Stimulated activated naive CD8-positive, alpha-beta T cell treated with anti-CD3 and anti-CD28 coated beads, Interleukin-15, Interleukin-2, amounts not matched to agents 100 U/mL and 50 U/mL, for 24 hours (primary cell): ENCODE results near the gene CHST15.
A peak's percentile ranks its signal among the peaks of the same experiment; 100 is the strongest.

Experiments
- ATAC-seq: fragments of 150-1000 bp; cut with Tn5 transposase; one replicate; pipeline ENCODE4 v1.10.0; 2021
- DNase-seq: peaks from one replicate; pipeline ENCODE4 v3.0.0; 2021

Gene CHST15, protein sequence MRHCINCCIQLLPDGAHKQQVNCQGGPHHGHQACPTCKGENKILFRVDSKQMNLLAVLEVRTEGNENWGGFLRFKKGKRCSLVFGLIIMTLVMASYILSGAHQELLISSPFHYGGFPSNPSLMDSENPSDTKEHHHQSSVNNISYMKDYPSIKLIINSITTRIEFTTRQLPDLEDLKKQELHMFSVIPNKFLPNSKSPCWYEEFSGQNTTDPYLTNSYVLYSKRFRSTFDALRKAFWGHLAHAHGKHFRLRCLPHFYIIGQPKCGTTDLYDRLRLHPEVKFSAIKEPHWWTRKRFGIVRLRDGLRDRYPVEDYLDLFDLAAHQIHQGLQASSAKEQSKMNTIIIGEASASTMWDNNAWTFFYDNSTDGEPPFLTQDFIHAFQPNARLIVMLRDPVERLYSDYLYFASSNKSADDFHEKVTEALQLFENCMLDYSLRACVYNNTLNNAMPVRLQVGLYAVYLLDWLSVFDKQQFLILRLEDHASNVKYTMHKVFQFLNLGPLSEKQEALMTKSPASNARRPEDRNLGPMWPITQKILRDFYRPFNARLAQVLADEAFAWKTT

DNA sequence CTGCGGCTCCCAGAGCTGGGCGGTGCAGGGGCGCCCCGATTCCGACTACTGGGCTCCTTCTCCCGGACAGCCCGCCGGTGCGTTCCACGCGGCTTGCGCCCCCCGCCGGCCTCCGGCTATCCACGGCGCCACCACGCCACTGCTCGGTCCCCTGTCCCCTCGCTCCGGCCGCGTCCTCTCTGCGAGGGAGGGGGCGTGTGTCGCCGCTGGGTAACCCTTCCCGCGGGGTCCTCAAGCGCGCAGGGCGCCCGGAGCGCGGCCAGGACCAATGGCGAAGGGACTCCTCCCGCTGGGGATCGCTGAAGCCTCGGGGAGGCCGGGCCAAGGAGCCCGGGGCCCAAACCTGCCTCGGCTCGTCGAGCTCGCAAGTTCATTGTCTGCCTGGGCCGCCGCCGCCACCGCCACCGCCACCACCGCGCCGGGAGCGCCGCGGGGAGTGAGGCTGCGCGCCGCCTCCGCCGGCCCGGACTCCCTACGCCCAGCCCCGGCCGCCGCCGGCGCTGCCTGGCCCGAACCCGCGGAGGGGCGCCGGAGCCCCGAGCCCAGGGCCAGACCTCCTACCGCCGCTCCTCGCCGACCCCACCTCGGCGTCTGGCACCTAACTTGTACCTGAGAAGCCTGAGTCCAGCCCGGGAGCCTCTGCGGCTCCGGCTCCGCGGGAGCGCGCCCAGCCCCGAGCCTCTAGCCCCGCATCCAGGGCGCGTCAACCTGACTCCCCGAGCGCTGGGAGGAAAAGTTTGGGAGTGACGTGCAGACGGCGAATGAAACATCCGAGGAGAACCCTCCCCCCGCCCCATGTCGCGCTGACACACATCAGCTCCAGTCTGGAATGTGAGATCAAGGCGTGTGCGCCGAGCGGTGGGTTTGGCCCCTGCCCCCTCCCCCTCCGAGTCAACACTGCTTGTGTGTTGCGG lies at the start of gene CHST15:
TSS of gene CHST15 (minus strand) at position 739 of the 914 bp plus-strand sequence. CDS start 47,386 bp downstream, outside the sequence.
- DNase-seq (peak; percentile 18), ATAC-seq (peak; percentile 15)

DNA sequence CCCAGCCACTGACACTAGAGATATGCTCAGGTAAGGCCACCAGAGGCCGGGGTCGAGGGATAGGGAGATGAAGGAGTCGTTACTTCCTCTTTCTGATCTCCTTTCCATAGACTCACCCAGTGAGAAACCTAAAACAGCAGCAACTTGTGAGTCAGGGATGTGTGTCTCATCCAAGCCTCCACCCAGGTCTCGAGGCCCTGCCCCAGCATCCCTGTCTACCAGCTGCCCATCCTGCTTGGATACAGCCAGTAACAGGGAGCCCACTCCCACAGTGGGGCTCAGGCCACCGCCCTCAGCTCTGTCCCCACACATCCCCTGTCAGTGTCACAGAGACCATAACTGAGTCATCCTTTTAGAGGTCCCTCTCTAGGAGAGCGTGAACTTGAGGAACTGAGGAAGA lies 49.6 kb upstream of the CHST15 start:
- peak; percentile 47 for ATAC-seq
- DNase-seq = no peak

DNA sequence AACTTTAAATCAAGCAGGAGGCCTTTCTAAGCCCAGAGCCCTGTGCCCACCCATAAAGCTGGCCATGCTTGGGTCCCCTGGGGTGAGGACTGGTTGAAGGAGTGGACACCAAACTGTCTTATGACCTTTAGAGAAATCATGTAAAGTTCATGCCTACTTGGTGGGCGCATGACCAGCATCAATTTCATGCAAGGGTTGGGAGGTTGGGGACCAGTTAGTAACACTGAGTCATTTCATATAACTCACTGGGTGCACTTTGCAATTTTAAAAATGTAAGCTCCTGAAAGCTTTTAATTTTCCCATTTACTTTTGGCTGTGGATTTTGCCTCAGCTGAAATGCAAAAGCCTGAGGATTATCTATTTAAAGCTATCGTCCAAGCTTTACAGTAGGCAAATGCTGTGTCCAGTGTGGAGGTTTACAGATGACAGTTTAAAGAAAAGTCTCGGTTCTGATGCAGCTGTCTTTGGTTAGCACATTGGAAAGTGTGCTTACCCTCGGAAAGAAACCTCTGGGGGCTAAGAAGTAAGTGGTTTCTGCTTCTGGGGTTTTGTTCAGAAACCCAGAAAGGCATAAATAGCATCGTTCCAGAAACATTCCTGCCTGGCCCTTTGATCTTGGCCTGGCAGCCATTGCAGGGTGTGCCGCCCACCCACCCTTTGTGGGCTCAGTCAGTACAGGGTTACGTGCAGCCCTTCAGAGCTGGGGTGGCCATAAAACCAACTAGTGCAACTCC lies 48.8 kb upstream of the CHST15 start:
- ATAC-seq = peak; percentile 47
- DNase-seq = no peak

DNA sequence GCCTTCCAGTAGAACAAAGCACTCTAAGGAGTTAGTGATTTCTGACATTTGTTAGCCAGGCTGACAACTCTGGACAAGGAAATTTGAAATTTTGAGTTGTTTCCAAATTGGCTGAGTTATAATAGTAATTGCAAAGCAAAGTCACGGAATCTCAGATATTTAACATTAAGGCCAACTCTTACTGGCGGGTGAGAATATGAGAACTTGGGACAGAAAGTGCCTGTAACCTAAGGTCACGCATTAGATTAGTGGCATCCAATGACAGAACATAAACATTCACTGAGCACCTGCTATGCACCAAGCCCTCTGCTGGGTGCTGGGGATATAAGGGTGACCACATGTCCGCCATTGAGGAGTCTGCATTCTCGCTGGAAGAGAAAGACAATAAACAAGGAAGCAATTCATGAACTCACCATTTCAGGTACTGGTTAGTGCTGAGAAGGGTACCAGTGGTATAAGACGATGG lies 45.5 kb upstream of the CHST15 start:
- no peak for ATAC-seq
- DNase-seq = no peak

DNA sequence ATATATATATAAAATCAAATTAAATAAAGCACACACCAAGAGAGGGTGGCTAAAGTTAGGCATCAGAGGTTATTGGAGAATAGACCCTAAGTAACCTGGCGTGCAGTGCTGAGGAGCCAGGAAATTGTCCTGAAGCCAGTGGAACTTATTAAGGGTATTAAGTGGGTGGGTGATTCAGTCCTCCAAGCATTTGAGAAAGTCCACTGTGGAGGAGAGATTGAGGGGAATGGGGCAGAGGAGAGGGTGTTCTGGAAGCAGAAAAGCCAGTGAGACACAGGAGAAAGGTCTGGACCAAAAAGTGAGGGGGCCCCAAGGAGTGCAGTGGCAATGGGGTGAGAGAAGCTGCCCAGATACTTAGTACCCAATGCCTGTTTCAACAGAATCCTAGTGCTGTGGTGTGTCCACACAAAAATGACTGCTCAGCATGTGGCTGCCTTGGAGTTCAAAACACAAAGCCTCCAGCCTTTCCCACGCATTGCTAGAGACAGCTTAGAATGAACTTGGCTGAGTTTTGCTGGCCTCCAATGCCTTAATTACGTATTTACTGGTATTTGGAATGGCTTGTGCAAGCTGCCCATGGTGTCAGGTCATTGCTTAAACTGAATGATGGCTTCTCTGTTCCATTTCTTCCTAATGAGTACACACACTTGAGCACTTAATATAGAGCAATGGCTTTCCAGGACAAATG lies 44.9 kb upstream of the CHST15 start:
- DNase-seq (no peak), ATAC-seq (no peak)

DNA sequence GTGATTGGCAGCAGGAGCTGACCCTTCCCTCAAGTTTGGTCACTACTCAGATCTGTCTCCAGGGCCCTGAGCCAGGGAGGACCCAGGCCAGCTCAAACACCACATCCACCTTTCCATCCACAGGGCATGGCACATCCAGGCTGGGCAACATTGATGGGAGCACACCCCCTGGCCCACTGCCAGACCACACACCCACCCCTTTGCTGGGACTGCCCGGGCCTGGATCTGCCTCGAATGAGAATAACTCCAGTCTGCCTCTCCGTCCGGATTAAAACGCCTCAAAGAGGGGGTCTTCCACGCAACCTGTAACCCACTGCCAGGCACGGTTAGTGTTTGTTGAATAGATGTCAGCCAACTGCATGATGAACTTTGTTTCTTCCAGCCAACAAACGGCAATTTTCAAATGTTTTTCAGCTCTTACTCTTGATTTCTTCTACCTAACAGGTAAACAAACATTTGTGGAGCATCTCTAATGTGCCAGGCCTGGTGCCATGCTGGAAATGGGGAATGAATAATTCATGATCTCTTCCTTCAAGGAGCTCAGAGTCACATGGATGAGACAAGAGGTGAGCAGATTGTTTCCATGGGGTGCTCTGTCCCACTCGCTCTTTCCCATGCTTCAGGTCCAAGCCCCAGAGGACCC lies 41.0 kb upstream of the CHST15 start:
- ATAC-seq (no peak), DNase-seq (no peak)

DNA sequence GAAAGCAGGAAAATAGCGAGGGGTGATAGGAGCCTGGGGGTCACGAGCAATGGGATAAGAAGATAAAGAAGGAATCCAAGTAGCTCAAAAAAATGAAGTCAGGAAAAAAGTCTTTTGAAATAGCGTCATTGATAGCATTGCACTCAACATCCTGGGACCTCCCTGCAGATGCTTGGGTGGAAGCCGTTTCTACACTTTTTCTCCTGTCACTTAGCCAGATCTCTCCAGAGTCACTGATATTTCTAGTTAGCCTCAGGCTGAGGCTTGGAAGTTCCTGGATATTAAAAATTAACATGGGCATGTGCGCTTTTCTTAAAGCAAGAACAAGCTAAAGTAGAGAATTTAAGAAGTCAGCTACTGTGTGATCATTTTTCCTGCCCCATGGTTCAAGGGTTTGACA lies 39.5 kb upstream of the CHST15 start:
- no peak for ATAC-seq
- DNase-seq = no peak

DNA sequence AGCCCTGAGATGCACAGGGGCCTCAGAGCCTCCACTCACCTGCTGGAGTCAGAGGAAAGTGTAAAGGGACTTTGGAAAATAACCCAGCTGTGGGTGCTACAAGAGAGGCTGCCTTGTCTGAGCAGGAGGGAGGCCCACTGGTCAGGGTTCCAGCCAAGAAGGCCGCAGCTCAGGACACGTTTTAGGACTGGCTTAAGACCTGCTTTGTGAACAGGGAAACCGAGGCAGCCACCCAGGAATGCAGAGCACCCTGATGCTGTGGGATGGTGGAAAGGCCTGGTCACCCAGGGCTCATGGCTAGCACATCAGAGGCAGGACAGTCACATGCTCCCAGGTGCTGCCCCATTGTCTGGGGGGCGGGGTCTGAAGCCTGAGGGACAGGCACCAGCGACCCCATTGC lies 38.9 kb upstream of the CHST15 start:
- no peak for ATAC-seq
- DNase-seq = no peak

DNA sequence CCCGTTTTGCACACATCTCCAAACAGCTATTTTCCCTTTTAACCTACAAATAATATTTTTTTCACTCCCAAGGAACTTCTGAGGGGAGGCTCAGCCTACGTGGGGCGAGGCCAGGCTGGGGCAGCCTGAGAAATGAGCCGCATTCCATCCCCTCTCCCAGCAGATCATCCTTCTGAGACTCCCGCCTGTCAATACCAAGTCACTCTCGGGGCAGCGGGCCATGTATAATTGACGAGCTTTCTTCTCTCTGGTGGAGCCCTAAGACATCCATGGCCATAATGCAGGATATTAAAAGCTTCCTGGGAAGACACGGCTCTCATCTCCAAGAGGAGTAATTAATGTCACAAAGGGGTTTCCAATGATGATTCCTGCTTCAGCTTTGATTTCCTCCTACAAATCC lies 37.8 kb upstream of the CHST15 start:
- ATAC-seq = no peak

DNA sequence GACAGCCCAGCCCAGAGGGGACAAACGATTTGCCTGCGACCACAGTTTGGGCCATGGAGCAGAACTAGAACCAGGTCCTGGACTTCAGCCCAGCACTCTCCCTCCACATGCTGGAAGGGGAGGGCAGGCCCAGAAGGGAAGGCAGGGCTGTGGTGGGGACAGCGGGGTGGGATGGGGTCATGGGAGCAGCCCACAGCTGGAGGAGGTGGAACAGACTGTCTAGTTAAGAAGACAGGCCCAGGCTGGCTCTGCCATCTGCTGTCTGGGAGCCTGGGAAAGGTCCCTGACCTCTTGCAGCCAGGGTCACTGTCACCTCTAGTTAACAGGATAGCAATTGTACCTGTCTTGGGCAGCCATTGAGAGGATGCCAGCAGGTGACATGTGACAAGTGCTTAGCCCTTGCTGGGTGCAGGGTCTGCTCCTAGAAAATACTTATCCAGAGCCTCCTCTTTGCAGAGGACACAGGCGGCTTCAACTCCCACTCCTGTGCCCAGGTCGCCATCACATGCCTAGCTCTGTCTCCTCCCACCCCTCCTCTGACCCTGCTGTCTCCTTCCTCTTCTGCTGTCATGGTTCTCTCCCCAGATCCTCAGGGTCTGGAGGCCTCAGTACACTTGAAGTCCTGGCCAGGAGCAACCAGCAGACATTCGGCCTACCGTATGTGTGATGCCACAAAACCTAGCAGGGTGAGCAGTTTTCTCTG lies 37.0 kb upstream of the CHST15 start:
- DNase-seq = no peak
- no peak for ATAC-seq

More for the DNA sequence above, 37.8 kb upstream of the CHST15 start:
- DNase-seq = no peak

DNA sequence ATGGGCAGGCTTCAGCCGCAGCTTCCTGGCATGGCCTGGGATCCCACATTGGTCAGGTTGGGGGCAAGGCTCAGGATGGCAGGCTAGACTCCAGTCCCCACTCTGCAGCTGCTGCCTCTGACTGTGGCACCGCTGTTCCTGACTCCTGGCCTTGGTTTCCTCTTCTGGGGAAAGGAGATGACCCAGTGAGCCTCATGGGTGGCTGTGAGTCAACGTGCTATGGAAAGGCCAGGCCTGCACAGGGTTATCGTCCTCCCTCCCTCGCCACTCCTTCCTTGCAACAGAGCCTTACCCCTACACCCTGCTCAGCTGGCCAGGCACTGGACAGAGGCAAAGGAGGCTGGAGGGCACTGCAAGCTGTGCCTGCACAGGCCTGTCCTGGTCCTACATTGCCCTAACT lies 36.1 kb upstream of the CHST15 start:
- DNase-seq (no peak), ATAC-seq (no peak)

DNA sequence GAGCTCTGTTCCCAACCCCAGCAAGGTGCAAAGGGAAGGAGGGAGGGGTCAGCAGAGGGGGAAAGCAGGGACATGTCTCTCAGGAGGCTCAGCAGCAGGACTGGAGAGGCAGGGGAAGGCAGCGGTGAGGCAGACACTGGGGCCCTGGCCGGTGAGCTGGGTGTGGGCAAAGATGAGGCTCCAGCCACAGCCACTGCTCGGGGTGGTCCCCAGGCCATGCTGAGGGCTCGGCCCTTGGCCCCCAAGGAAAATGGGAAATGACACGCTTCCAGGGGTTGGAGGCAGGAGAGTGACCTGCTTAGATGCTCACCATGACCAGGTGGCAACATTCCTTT lies 35.4 kb upstream of the CHST15 start:
- DNase-seq (no peak), ATAC-seq (no peak)

DNA sequence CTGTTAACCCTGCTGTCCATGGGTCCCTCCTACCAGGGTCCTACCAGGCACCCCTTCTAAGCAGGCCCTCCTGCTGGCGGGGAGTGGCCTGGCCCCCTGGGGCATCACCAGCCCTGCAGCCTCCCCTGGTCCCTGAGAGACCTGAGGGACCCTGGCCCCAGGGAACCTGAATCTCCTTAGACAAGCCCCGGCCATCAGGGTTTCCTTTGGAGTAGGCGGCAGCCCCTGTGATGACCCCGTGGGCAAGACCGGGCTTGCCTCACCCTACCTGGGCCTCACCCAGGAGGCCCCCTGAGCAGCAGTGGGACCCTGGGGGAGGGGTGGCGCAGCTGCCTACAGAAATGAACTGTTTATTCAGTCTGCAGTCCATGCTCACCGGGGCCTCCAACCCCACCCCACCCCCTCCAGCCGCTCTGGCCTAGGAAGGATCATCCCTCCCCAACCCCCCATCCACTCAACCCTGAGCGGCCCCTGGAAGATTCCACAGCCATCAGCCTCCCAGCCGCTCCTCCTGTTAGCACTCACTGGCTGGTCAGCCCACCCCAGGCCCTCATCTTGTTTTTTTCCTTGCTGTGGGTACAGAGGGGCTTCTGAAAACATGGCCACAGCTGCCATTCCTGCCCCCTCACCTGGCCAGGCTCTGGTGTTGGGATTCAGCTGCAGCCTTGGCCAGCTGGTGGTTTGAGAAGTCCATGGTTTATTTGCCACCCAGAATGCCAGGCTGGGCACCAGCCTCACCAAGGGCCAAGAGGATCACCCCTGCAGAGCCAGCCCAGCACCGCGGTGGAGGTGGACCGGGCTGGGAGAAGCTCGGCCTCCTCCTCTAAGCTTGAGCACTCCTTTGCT lies 34.8 kb upstream of the CHST15 start:
- ATAC-seq = no peak
- no peak for DNase-seq

DNA sequence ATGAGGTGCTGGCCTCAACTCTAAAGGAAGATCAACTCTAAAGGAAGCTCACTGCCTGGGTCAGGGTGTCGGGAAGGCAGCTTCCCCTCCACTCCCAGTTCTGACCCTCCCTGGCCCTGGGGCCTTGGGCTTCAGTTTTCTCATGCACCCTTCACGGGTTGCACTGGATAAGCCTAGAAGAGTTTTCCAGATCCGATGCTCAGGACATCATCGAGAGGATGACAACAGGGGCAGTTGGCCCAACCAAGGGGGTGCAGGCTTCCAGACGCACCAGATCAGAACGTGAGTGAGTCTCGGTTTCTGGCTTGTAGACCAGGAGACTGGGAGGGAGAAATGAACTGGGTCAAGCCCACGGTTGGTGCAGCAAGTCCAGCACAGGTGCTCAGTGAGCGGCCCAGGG lies 34.2 kb upstream of the CHST15 start:
- ATAC-seq (no peak), DNase-seq (no peak)

DNA sequence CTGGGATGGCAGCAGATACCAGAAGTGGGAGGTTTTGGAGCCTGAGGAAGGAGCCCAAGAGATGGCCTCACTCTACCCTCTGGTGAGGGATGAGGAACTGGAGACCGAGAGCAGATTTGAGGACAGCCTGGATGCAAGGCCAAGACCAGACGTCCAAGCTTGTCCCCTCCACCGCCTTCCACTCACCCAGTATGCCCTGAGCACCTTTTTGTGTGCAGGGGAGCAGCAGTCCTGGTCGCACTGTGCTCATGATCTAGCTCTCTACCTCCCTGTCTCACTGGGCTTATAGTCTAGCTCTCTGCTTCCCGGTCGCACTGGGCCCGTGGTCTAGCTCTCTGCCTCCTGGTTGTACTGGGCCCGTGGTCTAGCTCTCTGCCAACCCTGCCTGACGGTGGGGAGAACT lies 33.6 kb upstream of the CHST15 start:
- DNase-seq = no peak
- no peak for ATAC-seq

DNA sequence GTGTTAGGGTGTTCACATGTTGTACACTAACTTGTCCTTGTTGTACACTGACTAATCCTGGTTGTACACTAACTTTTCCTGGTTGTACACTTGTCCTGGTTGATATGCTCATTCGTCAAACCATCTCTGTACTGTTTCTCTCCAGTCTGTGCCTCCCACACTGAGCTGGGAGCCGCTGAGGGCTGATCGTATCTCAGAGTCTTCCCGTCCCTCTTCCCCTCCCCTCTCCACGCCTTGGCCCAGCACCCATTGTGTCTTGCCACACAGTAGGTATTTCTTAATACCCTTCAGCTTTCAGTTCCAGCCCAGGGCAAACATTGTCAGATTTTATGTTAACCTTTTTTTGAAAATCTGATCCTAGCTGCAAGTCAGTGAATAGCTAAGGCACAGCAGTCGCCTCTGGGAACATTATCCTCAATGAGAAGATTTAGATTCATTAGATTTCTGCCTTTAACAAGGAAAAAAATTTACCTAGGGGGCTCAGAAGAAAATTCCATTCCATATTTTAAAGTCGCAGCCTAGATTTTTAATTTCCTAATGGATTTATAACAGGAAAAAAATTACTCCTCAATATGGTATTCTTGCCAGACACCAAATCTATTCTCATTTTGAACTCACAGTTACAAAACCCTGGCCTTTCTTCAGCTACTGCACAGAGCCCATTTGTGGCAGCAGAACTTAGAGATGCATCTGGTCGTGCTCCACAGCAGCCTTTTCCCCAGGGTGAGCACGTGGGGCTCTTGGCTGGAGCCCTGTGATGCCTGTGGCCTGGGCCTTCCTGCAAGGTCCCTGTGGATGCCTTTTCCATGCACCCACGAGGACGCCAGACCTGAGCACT lies 33.0 kb upstream of the CHST15 start:
- ATAC-seq (no peak), DNase-seq (no peak)

DNA sequence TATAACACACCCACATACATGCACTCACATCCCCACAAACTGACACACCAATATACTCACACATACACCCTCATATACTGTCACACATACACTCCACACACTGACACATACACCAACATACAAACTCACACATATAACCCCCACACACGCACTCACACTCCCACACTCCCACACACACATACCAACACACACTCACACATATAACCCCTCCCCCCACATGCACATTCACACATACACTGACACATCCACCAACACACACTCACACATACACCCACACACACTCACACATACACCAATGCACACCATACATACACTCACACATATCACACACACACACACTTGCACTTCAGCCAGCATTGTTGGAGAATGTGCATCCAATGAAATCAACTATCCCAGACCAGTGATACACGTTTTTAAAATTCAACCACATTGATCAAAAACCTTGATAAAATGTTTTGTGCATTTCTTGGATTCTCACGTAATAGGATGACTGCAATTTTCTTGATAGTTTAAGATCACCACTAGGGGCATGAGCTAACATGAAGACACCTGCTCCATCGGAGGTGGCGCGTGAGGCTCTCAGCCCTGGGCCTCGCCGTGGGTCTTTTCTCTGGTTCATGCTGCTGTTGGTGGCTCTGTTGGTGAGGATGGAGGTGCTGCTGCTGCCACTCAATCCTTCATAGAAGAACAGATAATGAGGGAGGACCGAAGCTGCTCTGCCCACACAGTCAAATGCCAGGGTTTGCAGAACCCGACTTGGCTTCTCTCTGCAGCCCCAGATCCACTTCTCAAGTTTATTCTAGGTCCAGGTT lies 32.1 kb upstream of the CHST15 start:
- no peak for DNase-seq
- ATAC-seq = no peak

DNA sequence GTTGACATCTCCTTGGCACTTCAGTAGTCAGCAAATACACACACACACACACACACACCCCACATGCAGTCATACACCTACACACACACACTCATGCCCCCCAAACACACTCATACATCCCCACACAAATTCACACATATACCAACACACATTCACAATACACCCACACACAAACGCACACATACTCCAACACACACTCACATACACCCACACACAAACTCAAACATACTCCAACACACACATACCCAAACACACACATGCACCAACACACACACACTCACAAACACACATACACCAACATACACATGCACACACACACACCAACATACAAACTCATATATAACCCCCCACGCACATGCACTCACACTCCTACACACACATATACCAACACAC lies 31.4 kb upstream of the CHST15 start:
- DNase-seq (no peak), ATAC-seq (no peak)
